Measurements from ENCODE around the gene RAB3GAP2. TPM values are rescaled to one million over a fixed set of nuclear protein-coding genes. Genes with fewer than 3 reads are reported as not detected.
A peak's percentile ranks its signal among the peaks of the same experiment; 100 is the strongest.

The RAB3GAP2 gene
- total RNA-seq, 1 experiment from 2014 or later, result 27.8 TPM

DNA sequence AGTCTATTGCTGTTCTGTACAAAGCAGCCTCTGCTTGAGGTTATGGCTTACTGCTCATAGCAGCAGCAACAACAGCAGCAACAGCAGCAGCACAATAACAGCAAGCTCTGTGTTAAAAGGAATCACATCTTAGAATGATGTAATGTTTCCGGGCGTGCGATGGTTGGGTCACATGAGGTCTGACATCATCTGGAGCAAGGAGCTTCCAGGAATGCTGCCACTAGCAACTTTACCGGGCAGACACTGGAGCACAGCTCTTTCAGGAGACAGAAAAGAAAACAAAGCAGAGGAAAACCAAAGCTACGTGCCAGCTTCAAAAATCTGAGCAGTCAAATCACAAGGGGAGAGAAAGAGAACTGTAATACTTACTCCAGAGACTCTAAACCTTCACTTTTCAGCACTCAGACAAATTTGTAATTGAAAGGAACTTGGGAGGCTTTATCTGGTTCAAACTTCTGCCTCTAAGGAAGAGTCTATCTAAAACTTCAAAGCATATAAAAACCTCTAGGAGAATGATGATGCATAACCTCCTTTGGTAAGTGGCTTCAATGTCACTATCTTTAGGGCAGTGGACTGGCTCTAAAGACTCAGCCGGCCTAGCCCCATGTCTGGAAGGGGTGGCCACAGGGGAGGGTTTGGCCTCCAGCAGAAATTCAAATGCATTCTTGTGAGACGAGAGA, 28.3 kb upstream of the RAB3GAP2 start:
- DNase-seq, result peak; percentile 72 to 82
- Histone ChIP-seq H3K36me3 (no peaks in the 10 kb centered on the region), H3K27me3 (no peaks in the 10 kb centered on the region), H3K27ac (peak overlapping the region; percentile 0; the same call in 1 of the 2 replicates), H3K4me3 (peak overlapping the region; percentile 33), H3K9me3 (replicated peaks) (no peaks in the 10 kb centered on the region), H3K4me1 (peaks cover 5% of the 10 kb centered on the region; the same call in 1 of the 2 replicates)

DNA sequence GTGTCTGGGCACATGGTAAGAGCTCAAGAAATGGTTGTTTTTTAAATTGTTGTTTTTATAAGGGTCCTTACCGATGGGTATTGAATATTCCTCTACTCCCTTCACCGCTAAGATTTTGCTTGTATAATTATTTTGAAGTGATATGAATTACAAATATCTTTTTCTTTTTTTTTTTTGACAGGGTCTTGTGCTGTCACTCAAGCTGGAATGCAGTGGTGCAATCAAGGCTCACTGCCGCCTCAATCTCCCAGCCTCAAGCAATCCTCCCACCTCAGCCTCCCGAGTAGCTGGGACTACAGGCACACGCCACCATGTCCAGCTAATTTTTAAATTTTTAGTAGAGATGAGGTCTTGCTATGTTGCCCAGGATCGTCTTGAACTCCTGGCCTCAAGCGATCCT, 27.1 kb upstream of the RAB3GAP2 start:
- no peaks in the 10 kb centered on the region for H3K27me3 ChIP-seq
- no peak for DNase-seq
- no peak overlapping the region for H3K4me3 ChIP-seq
- no peaks in the 10 kb centered on the region for H3K9me3 ChIP-seq (replicated peaks)
- H3K36me3 ChIP-seq, result no peaks in the 10 kb centered on the region
- peaks cover 5% of the 10 kb centered on the region; the same call in 1 of the 2 replicates for H3K4me1 ChIP-seq
- no peak overlapping the region for H3K27ac ChIP-seq

DNA sequence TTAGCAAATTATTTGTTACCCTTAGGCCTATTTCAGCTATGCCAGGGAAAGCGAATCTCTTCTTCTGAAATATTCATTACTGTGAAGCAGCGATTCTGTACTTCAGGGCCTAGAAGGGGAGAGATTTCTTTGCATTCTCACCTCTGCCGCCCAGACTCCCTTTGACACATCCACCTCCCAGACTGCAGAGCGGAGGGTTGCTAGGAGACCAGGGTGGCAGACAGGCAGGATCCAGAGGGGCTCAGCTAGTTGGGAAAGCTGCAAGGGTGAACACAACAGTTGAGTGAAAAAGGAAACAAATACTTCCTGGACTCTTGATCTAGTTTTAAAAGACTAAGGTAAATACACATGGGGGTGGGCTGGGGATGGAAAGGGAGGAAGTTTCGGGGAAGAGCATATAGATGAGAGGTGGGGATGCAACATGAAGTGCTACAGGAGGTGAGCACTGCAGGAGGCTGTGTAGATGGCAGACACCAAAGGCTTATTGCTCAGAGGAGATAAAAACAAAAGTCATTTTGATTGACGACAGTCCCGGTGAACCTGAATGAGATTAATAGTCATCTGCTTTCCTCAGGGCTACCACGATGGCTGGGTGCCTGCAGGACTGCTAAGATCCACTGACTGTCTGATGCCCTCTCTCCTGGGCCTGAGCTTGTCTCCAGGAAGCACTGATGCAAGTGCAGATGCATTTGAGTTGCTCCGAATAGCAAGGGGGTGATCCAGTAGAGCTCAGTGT, 26.4 kb upstream of the RAB3GAP2 start:
- H3K9me3 ChIP-seq (replicated peaks), result no peaks in the 10 kb centered on the region
- H3K27ac ChIP-seq, result no peak overlapping the region
- H3K36me3 ChIP-seq, result no peaks in the 10 kb centered on the region
- H3K4me3 ChIP-seq, result no peak overlapping the region
- H3K4me1 ChIP-seq, result peaks cover 5% of the 10 kb centered on the region; the same call in 1 of the 2 replicates
- DNase-seq, result no peak
- no peaks in the 10 kb centered on the region for H3K27me3 ChIP-seq

DNA sequence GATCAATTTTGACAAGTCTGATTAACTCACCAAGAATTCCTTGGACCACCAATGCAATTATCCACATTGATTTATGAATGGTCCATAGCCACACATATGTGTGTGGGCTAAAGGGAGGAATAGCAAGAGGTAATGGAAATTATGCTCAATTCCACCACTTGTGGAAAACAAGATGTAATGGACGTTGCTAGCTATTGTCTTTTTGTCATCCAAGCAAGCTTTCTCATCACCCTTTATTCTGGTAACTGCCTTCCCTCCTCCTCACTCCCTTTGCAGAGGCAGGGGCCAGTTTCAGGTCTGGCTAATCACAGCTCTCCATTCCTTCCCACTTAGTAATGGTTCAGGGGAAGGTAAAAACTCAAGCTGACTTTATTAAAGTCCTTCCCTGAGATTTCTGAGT, 24.7 kb upstream of the RAB3GAP2 start:
- Histone ChIP-seq H3K4me1 (peaks cover 5% of the 10 kb centered on the region; the same call in 1 of the 2 replicates), H3K4me3 (no peak overlapping the region), H3K27ac (no peak overlapping the region), H3K9me3 (replicated peaks) (0 out of 2 replicates have a peak, but pooled peaks cover 2% of the 10 kb centered on the region), H3K36me3 (no peaks in the 10 kb centered on the region), H3K27me3 (no peaks in the 10 kb centered on the region)
- DNase-seq, result no peak

DNA sequence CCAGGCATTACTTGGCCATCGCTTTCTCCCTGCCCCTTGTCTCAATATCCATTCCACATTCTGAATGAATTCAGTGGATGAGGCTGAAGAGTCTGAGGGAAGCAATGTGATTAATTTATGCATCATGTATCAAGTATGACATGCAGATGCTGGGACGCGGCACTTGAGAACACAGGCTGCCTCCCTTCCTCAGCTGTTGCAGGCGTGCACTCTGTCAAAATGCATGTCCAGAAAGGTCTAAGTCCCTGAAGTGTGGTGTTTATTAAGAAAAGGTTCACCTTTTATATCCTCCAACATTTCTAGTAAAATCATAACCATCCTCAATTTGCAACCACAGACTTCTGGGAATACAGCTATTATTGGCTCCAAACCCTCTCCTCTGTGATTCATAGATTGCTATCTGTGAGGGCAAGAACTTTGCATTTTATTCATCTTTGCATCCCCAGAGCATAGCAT, 22.6 kb upstream of the RAB3GAP2 start:
- Histone ChIP-seq H3K4me3 (no peak overlapping the region), H3K4me1 (peaks cover under 1% of the 10 kb centered on the region; the same call in 1 of the 2 replicates), H3K36me3 (no peaks in the 10 kb centered on the region), H3K27ac (no peak overlapping the region), H3K9me3 (replicated peaks) (0 out of 2 replicates have a peak, but pooled peaks cover 2% of the 10 kb centered on the region), H3K27me3 (no peaks in the 10 kb centered on the region)
- DNase-seq, result no peak

DNA sequence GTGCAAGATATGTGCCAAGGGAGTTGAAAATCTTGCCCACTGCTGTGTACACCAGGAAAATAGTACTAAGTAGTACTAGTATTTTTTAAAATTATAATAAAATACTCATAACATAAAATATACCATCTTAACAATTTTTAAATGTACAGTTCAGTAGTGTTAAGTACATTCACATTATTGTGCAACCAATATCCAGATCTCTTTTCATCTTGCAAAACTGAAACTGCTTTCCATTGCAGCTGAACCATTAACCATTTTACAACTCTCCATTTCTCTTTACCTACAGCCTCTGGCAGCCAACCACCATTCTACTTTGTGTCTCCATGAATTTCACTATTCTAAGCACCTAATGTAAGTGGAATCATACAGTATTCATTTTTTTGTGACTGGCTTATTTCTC, 19.3 kb upstream of the RAB3GAP2 start:
- no peak overlapping the region for H3K4me3 ChIP-seq
- H3K9me3 ChIP-seq (replicated peaks), result 0 out of 2 replicates have a peak, but pooled peaks cover 2% of the 10 kb centered on the region
- no peaks in the 10 kb centered on the region for H3K27me3 ChIP-seq
- H3K27ac ChIP-seq, result no peak overlapping the region
- no peaks in the 10 kb centered on the region for H3K4me1 ChIP-seq
- DNase-seq, result no peak
- no peaks in the 10 kb centered on the region for H3K36me3 ChIP-seq

DNA sequence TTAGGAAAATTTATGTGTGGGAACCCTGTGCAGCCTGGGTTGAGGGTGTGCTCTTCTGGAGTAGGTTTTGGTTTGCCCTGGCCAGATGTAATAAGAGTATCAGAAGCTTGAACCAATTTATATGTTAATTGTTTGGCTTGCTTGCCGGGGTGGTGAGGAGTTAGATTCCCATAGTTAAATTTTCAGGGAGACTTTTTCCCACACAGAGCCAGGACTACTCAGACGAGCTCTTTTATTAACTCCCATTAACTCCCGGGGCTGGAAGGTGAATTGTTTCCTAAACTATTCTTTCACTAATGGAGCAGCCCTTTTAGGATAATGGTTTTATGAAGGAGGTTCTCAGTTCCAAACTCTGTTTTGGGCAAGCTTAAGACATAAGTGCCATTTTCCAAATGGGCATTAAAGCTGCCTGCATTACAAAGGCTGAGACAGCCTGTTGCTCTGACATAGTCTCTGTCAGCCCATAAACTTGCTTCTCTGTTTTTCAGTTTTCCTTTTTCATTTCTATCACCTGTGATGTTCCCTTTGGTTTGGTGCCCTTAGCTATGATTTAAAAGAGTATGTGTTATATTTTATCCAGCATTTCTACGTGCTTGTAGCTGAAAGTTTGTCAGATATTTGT, 18.0 kb upstream of the RAB3GAP2 start:
- Histone ChIP-seq H3K27me3 (no peaks in the 10 kb centered on the region), H3K4me1 (no peaks in the 10 kb centered on the region), H3K9me3 (replicated peaks) (0 out of 2 replicates have a peak, but pooled peaks cover 2% of the 10 kb centered on the region), H3K36me3 (no peaks in the 10 kb centered on the region), H3K4me3 (no peak overlapping the region), H3K27ac (no peak overlapping the region)
- DNase-seq, result no peak

DNA sequence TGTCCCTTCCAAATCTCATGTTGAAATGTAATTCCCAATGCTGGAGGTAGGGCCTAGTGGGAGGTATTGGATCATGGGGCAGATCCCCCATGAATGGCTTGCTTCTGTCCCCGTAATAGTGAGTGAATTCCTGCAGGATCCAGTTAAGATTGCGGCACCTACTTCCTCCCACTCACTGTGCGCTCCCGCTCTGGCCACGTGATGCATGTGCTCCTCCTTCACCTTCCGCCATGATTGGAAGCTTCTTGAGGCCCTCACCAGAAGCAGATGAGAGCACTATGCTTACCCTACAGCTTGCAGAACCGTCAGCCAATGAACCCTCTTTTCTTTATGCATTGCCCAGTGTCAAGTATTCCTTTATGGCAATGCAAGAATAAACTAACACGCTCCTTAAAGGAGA, 14.9 kb upstream of the RAB3GAP2 start:
- no peak overlapping the region for H3K4me3 ChIP-seq
- no peak for DNase-seq
- no peaks in the 10 kb centered on the region for H3K36me3 ChIP-seq
- H3K4me1 ChIP-seq, result no peaks in the 10 kb centered on the region
- no peaks in the 10 kb centered on the region for H3K27me3 ChIP-seq
- H3K9me3 ChIP-seq (replicated peaks), result no peaks in the 10 kb centered on the region
- no peak overlapping the region for H3K27ac ChIP-seq

DNA sequence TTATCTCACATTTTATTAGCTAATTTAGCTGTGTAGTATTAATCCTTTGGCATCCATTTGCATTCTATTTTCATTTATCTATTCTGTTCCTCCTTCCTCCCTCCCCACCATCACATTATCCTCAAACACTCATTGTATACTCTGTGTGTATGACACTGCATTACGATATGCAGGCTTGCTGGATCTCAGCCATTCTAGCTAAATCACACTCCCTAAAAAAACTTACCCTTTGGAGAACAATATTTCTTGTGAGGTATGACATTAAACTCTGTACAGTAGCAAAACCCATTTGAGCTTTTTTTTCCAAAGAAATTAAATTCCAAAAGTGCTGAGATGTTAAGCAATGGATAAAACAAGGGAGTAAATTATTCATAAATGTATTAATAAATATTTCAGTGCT, 11.4 kb upstream of the RAB3GAP2 start:
- H3K27ac ChIP-seq, result no peak overlapping the region
- no peak for DNase-seq
- H3K9me3 ChIP-seq (replicated peaks), result no peaks in the 10 kb centered on the region
- H3K4me3 ChIP-seq, result no peak overlapping the region
- H3K36me3 ChIP-seq, result no peaks in the 10 kb centered on the region
- peaks cover 9% of the 10 kb centered on the region; the same call in 1 of the 2 replicates for H3K27me3 ChIP-seq
- H3K4me1 ChIP-seq, result no peaks in the 10 kb centered on the region

DNA sequence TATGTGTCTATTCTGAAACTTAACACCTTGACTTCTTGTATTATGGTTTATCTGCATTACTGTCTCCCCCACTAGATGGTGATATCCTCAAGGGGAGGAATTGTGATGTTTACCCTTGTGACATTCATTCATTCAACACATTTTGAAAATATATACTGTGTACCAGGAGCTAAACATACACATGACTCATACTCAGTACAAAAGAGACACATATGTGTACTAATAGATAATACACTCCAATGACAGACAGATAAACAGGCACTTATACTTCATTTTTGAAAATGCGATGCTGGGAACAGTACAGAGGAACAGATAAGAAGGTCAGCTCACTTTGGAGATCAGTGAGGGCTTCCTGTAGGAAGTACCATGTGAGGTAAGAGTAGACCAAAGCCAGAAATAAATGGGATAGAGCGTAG, 8.9 kb upstream of the RAB3GAP2 start:
- Histone ChIP-seq H3K36me3 (no peaks in the 10 kb centered on the region), H3K27ac (no peak overlapping the region), H3K4me3 (no peak overlapping the region), H3K27me3 (peaks cover 9% of the 10 kb centered on the region; the same call in 1 of the 2 replicates), H3K4me1 (no peaks in the 10 kb centered on the region), H3K9me3 (replicated peaks) (no peaks in the 10 kb centered on the region)
- DNase-seq, result peak in 1 of 2 experiments; percentile 50

DNA sequence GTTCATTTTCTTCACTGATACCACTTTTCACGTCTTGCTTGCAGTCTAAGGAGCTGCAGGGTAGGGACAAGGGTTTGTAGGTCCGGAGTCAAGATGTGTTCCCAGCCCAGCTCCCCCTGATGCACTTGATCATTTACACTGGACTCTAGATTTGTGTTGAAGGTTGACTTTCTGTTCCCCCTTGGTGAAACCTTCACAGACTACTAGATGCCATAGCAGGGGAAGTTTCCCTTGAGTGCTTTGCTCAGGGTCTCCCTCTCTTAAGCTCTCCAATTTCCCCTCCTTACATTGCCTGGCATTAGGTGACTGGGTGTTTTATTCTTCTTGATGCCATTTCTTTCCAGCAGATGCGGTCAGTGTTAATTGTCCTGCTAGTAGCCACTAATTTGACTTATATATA, 8.0 kb upstream of the RAB3GAP2 start:
- Histone ChIP-seq H3K4me3 (no peak overlapping the region), H3K36me3 (no peaks in the 10 kb centered on the region)

DNA sequence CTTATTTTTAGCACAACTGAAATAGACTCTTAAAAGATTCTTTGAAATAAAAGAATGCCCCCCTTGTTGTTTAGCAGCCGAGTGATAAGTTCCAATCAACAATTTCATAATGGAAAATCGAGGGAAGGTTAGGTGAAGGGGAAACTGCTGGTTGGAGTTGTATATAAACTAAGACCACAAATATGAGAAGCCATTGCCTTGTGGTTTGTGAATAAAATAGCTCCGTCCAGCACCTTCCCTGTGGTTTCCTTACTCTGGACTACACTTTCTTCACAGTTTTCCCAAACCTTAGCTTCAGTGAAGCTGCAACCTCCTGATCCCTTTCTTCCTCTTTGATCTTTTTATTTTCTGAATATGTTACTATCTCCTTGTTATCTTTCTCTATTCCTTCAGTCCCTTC, 6.7 kb upstream of the RAB3GAP2 start:
- no peaks in the 10 kb centered on the region for H3K4me1 ChIP-seq
- H3K27me3 ChIP-seq, result peaks cover 9% of the 10 kb centered on the region; the same call in 1 of the 2 replicates
- no peak overlapping the region for H3K4me3 ChIP-seq
- no peaks in the 10 kb centered on the region for H3K9me3 ChIP-seq (replicated peaks)
- DNase-seq, result no peak
- no peaks in the 10 kb centered on the region for H3K36me3 ChIP-seq
- no peak overlapping the region for H3K27ac ChIP-seq

More for the DNA sequence above, 8.0 kb upstream of the RAB3GAP2 start:
- Histone ChIP-seq H3K9me3 (replicated peaks) (no peaks in the 10 kb centered on the region), H3K27me3 (peaks cover 9% of the 10 kb centered on the region; the same call in 1 of the 2 replicates), H3K4me1 (no peaks in the 10 kb centered on the region), H3K27ac (no peak overlapping the region)
- no peak for DNase-seq

DNA sequence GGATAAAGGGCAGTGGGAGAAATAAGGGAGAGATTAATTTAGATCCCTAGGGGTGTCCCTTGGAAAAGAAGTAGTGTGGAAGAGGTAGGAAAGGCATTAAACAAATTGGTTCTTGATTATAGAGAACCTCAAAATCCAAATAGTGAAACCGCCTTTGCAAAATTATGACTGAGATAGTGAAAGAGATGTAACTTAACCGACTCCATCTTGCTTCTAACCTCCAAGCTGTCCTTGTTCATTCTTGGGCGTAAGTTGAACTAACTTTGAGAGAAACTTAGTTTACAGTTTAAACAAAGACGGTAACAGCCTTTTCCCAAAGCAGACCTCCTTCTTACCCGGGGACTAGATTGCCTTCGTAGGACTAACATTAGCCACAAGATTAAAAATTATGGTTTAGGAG, 3.2 kb upstream of the RAB3GAP2 start:
- H3K4me3 ChIP-seq, result no peak overlapping the region
- peaks cover 9% of the 10 kb centered on the region; the same call in 1 of the 2 replicates for H3K27me3 ChIP-seq

DNA sequence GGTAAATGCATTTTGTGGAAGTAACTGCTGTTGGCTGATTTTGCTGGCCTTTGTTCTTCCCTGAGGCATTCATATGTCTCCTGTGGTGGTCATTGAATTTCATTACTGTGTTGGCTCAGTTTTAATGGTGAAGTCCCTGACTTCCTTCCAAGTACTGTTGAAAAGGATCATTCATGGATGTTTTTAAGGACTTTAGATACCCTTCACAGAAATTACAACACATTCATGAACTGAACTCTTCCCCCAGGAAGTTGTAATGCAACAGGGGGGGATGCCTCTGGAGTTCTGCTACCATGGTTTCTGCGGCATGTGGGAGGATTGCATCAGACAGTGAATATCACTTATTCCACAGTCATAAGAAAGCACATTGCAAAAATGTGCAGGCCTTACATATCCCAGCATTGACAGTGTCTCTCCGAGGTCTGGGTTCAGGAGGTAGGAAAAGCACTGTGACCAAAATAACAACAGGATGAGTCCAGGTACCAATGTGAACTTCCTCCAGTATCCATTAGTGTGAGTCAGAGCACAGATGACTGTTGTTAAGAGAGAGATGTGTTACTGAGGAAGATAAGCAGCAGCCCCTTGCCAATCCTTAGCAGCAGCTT, 2.1 kb upstream of the RAB3GAP2 start:
- peaks cover 5% of the 10 kb centered on the region; the same call in 1 of the 2 replicates for H3K27me3 ChIP-seq
- no peaks in the 10 kb centered on the region; the same call in 1 of the 2 replicates for H3K4me1 ChIP-seq
- H3K4me3 ChIP-seq, result no peak overlapping the region
- H3K36me3 ChIP-seq, result peaks cover under 1% of the 10 kb centered on the region
- no peak overlapping the region for H3K27ac ChIP-seq
- DNase-seq, result no peak
- H3K9me3 ChIP-seq (replicated peaks), result no peaks in the 10 kb centered on the region

More for the DNA sequence above, 3.2 kb upstream of the RAB3GAP2 start:
- Histone ChIP-seq H3K36me3 (no peaks in the 10 kb centered on the region), H3K27ac (no peak overlapping the region), H3K4me1 (no peaks in the 10 kb centered on the region; the same call in 1 of the 2 replicates), H3K9me3 (replicated peaks) (no peaks in the 10 kb centered on the region)
- no peak for DNase-seq

Data from SJCRH30 (cell line).